ENCODE results near the gene HSPB2.

GRCh38 chr11:111923351-111923788 is 10.8 kb downstream of the HSPB2 start:
- no peak for TF ChIP-seq TEAD4 (CRISPR knock-in tag; IDR thresholded peaks at IDR 0.05)
- TF ChIP-seq CTCF (IDR thresholded peaks at IDR 0.05), result no peak
- no peak for TF ChIP-seq HMGXB4 (CRISPR knock-in tag; IDR thresholded peaks at IDR 0.05)
- TF ChIP-seq ATF2 (CRISPR knock-in tag; IDR thresholded peaks at IDR 0.05; ENCODE audit: borderline replicate concordance, low read depth), result no peak
- no peak for TF ChIP-seq CREB1 (CRISPR knock-in tag; IDR thresholded peaks at IDR 0.05)
- no peak for TF ChIP-seq ZNF138 (CRISPR knock-in tag; conservative IDR thresholded peaks at IDR 0.05)
- TF ChIP-seq ATF3 (CRISPR knock-in tag; conservative IDR thresholded peaks at IDR 0.05), result no peak

Measured in WTC11 (cell line).